ENCODE data around the gene PLAC8L1.

DNA sequence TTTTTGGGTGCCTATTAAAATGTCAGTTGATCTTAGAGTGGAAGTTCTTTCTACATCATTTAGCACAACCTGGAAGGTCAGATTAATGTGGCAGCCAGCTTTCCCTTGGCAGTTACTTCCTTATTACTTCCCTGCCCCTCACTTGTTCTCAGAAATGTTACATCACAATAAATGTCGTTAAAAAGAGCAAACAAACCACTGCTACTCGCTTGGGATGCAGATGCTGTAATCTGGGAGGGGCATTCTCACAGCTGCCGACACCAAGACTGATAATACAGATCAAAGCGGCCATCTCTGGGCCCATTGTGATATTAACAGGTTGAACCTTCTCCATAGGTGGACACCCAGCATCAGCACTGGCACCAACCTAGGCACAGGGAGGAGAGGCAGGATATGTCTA lies 29.3 kb downstream of the PLAC8L1 start:
- TF ChIP-seq, protein P1, sequence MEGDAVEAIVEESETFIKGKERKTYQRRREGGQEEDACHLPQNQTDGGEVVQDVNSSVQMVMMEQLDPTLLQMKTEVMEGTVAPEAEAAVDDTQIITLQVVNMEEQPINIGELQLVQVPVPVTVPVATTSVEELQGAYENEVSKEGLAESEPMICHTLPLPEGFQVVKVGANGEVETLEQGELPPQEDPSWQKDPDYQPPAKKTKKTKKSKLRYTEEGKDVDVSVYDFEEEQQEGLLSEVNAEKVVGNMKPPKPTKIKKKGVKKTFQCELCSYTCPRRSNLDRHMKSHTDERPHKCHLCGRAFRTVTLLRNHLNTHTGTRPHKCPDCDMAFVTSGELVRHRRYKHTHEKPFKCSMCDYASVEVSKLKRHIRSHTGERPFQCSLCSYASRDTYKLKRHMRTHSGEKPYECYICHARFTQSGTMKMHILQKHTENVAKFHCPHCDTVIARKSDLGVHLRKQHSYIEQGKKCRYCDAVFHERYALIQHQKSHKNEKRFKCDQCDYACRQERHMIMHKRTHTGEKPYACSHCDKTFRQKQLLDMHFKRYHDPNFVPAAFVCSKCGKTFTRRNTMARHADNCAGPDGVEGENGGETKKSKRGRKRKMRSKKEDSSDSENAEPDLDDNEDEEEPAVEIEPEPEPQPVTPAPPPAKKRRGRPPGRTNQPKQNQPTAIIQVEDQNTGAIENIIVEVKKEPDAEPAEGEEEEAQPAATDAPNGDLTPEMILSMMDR (IDR thresholded peaks at IDR 0.05), result no peak
- no peak for TF ChIP-seq TCF7L2 (IDR thresholded peaks at IDR 0.05; ENCODE audit: low read depth, low read length)
- TF ChIP-seq POLR2AphosphoS5 (IDR thresholded peaks at IDR 0.05; ENCODE audit: low read depth, low read length), result no peak

Measured in Panc1 (cell line).